ENCODE data around the gene RBM15B.
"Not testable (repeated sequence)": the region's sequence is repeated elsewhere in the genome, so short reads cannot be mapped to it uniquely, and the experiment has no call there.

RBM15B gene

DNA sequence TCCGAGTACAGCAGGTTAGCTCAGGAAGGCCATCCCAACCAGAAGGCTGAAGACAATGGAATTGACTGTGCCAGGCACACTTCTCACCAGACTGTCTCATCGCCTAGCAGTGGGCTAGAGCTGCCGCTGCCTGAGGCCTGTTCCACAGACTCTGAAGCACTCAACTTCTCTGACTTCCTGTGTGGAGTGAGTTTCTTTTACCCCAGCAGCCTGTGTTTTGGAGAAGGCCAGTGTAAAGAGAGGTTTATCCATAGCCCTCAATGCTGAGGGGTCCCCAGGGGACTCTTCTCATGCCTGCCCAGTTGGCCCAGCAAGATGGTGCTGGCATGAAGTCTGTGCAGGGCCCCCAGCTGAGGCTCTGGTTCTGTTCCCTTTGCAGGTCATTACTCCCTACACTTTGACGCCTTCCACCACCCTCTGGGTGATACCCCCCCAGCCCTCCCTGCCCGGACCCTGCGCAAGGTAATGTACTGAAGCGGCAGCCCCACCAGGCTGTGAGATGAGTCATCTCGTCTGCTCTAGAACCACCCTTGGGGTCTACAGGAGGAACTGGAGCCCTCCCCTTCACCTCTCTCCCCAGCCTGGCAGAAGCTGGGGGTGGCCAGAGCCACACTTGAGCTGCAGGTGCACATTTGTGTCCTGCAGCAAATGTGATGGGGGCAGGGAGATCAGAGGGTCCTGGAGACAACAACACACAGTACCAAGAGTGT lies 11.2 kb upstream of the RBM15B start:
- no peak for FAIRE-seq

DNA sequence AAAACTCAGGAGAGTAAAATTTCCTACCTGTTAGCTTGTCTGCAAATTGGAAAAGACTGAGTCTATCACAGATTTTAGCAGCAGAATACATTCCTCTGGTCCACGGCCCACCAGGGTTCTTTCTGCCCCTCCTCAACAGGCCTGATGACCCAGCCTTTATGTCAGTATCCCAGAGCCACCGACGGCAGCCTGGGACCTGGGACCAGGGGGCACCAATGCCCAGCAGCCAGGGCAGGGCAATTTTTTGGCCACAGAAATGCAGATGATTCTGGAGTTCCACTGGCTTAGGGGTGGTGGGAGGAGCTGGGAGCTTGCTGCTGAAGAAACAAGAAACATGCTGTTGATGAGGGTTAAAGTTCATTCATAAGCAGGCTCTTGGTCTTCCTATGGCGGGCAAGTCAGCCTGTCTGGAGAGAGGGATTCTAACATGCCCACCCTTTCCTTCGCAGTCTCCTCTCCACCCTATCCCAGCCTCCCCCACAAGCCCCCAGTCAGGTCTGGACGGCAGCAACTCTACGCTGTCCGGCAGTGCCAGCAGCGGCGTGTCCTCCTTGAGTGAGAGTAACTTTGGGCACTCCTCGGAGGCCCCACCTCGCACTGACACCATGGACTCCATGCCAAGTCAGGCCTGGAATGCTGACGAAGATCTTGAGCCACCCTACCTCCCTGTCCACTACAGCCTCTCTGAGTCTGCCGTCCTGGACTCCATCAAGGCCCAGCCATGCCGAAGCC lies 10.3 kb upstream of the RBM15B start:
- FAIRE-seq: no peak

- FAIRE-seq: no peak
These were observed 9.8 kb upstream of the RBM15B start for GRCh38 chr3:51381333-51381705.

DNA sequence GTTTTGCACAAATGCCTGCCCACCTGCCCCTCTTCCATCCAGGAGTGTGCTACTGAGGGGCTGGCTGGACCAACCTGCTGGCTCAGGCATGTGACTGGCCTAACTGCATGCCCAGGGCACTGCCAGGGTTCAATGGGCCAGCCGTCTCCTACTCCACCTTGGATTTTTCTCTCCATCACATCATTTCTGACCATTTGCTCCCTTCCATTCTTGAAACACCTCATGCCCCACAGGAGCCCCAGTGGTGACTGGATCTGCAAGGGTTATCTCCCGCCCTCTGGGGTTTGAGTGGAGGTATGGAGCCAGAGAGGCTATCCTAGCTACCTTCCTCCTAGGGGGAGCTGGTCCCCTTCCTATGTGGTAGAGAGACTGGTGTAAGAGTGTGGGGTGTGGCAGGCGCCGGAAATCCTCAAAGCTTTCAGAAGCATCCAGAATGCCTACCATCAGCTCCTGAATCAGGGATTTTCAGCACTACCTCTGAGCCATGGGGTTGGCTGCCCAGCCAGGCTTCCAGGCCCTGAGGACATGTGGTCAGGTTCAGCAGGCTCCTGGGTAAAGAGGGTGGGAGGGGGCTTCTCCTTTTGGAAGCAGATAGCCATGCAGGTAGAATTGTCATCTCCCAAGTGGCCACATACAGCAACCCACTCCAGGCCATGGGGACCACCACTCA lies 8.9 kb upstream of the RBM15B start:
- no peak for FAIRE-seq

- no peak for FAIRE-seq
These were observed 8.0 kb upstream of the RBM15B start for GRCh38 chr3:51382947-51383578.

- no peak for FAIRE-seq
These were observed 6.9 kb upstream of the RBM15B start for GRCh38 chr3:51384055-51384725.

GRCh38 chr3:51384726-51385473 lies 6.2 kb upstream of the RBM15B start, which contains the start of gene MANF:
MANF (plus strand) TSS chr3:51385291; CDS start chr3:51385343, 52 bp downstream.
- FAIRE-seq: no peak

DNA sequence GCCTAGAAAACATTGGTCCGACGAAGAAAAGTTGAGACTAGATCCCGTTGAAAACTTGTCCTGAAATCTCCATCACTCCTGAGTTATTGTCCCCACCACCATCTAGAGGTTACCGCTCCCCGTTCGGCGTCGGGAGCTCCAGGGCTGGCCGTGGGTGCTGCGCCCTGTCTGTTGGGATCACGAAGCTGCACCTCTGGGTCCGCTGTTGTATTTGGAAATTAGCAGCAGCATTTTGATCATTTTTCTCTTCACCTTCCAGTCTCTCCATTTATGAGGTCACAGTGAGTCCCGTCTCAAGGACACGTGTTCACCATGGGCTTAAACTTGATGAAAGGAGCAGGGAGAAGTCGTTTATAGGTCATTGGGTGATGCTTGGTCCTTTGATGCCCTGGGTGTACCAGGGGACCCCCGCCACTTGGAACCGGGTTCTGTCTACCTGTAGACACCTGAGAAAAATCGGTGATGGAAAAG lies 5.4 kb upstream of the RBM15B start:
- no peak for FAIRE-seq

- FAIRE-seq: no peak
These were observed 4.8 kb upstream of the RBM15B start for GRCh38 chr3:51386159-51386851.

GRCh38 chr3:51386852-51387229 lies 4.2 kb upstream of the RBM15B start:
- FAIRE-seq: no peak

DNA sequence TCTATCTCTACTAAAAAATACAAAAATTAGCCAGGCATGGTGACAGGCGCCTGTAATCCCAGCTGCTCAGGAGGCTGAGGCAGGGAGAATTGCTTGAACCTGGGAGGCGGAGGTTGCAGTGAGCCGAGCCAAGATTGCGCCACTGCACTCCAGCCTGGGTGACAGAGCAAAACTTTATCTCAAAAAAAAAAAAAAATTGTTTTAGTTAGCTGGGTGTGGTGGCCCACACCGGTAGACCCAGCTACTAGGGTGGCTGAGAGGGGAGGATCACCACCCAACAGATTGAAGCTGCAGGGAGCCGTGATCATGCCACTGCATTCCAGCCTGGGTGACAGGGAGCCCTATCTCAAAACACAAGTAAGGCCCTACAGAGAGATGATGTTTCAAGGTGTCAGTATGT lies 3.8 kb upstream of the RBM15B start:
- not testable (repeated sequence) for FAIRE-seq

DNA sequence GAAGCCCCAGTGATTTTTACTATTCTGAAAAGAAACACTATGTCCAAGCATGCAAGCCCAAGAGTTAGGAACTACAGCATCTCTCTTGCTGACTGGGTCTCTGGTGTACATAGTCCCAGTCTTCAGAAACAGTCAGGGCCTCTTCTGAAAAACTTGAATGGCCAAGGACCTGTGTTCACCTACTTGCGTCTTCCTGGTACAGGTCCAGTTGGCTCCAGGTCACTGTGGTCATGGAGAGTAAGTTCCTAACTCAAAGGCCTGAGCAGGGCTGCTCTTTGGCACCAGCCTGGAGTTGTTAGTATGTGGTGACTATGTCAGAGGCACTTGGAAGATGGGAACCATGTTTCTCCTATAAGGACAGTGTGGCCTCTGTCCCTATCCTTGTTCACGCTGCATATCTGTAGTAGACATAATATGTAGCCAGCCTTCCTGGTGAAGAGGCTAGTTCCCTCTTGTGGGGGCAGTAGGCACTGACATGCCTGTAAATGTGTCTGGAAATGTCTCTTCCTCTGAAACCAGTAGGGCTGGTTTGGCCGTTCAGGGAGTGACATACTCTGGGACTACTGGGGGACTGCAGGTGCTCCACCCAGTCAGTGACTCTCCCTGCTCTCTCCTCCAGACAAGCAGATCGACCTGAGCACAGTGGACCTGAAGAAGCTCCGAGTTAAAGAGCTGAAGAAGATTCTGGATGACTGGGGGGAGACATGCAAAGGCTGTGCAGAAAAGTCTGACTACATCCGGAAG lies 2.6 kb upstream of the RBM15B start:
- FAIRE-seq: no peak

DNA sequence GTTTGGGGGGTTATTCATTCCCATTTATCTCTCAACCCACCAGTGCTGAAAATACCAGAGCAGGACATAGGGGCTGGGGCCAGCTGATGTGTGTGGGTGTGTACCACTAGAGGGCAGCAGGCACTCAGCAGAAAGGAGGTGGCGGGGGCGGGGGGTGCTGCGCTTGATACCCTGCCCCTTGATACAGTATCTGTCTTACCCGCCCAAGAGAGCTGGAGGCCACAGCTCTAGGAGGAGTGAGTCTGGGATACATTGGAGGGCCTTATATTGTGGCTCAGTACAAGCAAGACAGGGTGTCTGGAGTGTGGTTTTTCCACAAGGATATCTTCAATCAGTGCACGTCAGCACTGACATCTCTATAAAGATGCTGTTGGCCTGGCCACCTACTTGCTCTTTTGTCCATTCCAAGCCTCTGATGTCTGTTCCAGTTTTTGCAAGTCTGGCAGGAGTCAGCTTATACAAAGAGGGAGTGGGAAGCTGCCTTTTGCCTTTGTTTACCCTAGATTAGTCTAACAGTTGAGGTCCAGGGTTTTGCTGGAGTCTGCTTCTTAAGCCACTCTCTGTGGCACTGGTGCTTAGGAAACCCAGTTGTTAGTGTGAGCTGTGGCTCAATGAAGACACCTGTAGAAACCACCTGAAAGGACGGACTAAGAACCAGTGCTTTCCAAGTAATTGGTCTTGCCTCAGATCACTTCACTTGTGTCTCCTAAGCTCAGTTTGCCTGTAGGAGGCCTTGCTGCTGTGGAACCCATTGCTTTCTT lies 1.5 kb upstream of the RBM15B start:
- FAIRE-seq: no peak

DNA sequence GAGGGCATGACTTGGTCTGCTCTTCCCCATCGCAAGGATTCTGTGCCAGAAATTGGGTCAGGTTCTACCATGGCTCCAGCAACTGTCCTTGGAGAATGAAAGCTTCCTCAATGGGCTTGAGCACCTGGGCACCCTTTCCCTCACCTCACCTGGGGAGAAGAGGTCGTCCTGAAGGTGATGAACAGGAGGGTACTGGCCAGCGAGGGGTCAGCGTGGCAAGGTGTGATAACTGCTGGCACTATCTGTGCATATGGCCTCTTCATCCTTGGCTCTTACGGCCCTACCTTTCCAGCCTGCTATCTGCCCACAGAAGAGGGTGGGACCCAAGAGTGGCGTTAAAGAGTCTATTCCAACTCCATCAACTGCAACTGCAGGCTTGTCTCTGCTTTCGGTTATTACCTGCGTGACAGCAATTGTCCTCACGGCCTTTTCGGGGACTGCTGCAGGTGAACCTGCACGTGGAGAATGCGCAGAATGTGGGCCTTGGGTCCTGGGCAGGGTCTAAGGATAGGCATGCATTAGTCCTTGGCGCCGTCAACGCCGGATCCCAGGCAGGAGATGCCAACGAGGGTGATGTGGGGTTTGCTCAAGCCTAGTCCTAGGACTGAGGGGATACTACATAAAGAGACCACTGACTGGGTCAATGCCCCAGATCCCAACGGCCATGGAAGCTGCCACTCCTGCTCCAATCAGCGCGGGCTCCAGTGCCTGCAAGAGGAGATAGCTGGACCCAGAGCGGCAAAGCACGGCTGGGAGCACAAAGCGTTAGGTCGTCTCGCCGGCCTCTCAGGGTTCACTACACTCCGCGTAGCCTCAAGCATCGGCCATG lies 625 bp upstream of the RBM15B start:
- no peak for FAIRE-seq

DNA sequence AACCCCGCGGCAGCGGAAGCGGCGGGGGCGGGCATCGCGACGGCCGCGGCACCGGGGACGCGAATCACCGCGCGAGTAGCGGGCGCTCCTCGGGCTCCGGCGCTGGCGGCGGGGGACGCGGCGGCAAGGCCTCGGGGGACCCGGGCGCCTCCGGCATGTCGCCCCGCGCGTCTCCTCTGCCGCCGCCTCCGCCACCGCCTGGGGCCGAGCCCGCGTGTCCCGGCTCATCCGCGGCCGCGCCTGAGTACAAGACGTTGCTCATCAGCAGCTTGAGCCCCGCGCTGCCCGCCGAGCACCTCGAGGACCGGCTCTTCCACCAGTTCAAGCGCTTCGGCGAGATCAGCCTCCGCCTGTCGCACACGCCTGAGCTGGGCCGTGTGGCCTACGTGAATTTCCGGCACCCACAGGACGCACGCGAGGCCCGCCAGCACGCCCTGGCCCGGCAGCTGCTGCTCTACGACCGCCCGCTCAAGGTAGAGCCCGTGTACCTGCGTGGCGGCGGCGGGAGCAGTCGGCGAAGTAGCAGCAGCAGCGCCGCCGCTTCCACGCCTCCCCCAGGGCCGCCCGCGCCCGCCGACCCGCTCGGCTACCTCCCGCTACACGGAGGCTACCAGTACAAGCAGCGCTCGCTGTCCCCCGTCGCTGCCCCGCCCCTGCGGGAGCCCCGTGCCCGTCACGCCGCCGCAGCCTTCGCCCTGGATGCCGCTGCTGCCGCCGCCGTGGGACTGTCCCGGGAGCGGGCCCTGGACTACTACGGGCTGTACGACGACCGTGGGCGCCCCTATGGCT lies 675 bp downstream of the RBM15B start:
- FAIRE-seq: no peak

DNA sequence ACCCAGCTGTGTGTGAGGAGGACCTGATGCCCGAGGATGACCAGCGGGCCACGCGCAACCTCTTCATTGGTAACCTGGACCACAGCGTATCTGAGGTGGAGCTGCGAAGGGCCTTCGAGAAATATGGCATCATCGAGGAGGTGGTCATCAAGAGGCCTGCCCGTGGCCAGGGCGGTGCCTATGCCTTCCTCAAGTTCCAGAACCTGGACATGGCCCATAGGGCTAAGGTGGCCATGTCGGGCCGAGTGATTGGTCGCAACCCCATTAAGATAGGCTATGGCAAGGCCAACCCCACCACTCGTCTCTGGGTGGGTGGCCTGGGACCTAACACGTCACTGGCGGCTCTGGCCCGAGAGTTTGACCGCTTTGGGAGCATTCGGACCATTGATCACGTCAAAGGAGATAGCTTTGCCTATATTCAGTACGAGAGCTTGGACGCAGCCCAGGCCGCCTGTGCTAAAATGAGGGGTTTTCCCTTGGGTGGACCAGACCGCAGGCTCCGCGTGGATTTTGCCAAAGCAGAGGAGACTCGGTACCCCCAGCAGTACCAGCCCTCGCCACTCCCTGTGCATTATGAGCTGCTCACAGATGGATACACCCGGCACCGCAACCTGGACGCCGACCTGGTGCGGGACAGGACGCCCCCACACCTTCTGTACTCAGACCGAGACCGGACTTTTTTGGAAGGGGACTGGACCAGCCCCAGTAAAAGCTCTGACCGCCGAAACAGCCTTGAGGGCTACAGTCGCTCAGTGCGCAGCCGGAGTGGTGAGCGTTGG lies 1.5 kb downstream of the RBM15B start:
- no peak for FAIRE-seq

DNA sequence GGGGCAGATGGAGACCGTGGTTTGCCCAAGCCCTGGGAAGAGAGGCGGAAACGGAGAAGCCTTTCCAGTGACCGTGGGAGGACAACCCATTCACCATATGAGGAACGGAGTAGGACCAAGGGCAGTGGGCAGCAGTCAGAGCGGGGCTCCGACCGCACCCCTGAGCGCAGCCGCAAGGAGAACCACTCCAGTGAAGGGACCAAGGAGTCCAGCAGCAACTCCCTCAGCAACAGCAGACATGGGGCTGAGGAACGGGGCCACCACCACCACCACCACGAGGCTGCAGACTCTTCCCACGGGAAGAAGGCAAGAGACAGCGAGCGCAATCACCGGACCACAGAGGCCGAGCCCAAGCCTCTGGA lies 2.0 kb downstream of the RBM15B start:
- no peak for FAIRE-seq

Data from islet of Langerhans (tissue), 1 donor.